Astrocyte (in vitro differentiated cells and primary cell): ENCODE results near the gene PIR.

Source experiments
- EZH2 ChIP-seq: IDR thresholded peaks from 2 replicates; pipeline ENCODE4 v1.6.1; 2012; ENCODE audit warnings: mild to moderate bottlenecking, low read length, inconsistent platforms; ENCODE audit not compliant: insufficient read depth
- TF ChIP-seq, protein P1 (sequence below): IDR thresholded peaks from 2 replicates; pipeline ENCODE4 v1.5.1; 2011; ENCODE audit warnings: low read depth, mild to moderate bottlenecking, inconsistent platforms, low read length, moderate library complexity; ENCODE audit not compliant: insufficient read depth

GRCh38 chrX:15495801-15496200 is 2.7 kb upstream of the PIR start:
- TF ChIP-seq, protein P1, sequence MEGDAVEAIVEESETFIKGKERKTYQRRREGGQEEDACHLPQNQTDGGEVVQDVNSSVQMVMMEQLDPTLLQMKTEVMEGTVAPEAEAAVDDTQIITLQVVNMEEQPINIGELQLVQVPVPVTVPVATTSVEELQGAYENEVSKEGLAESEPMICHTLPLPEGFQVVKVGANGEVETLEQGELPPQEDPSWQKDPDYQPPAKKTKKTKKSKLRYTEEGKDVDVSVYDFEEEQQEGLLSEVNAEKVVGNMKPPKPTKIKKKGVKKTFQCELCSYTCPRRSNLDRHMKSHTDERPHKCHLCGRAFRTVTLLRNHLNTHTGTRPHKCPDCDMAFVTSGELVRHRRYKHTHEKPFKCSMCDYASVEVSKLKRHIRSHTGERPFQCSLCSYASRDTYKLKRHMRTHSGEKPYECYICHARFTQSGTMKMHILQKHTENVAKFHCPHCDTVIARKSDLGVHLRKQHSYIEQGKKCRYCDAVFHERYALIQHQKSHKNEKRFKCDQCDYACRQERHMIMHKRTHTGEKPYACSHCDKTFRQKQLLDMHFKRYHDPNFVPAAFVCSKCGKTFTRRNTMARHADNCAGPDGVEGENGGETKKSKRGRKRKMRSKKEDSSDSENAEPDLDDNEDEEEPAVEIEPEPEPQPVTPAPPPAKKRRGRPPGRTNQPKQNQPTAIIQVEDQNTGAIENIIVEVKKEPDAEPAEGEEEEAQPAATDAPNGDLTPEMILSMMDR = no peak
- TF ChIP-seq EZH2 = no peak
